H1 (cell line): ENCODE data around the gene FA2H. TPM values are rescaled to one million over a fixed set of nuclear protein-coding genes. Genes with fewer than 3 reads are reported as not detected.
A peak's percentile ranks its signal among the peaks of the same experiment; 100 is the strongest.

Experiments
- CTCF ChIA-PET: fragments of 300-600 bp; sonication (Branson Sonifier 250); formaldehyde crosslinking; loops from one replicate; lab custom pipeline; 2021; ENCODE audit not compliant: partially characterized antibody; lab: Charles Lee
- POLR2A ChIA-PET: fragments of 300-600 bp; sonication (Branson Sonifier 250); formaldehyde crosslinking; loops from one replicate; lab custom pipeline; 2021; ENCODE audit warnings: inconsistent platforms; ENCODE audit not compliant: partially characterized antibody; lab: Charles Lee
- DNase-seq, 2 experiments: peaks; one replicate each; pipeline versions ENCODE4 v3.0.0 to v3.0.0-alpha.2; 2010 to 2022; ENCODE audit warnings: low spot score in 2 of 2, low read depth in 1 of 2, mixed read lengths in 1 of 2
- FAIRE-seq: peaks from 2 replicates; lab custom pipeline; 2011; peaks lifted over from hg19 to GRCh38; lab: Jason Lieb, UNC
- H2AFZ ChIP-seq: 2 replicates; pipeline ENCODE4 v1.8.1; 2012; ENCODE audit warnings: low read length, inconsistent platforms
- H2AK5ac ChIP-seq: 2 replicates; pipeline ENCODE4 v1.6.1; 2013; ENCODE audit warnings: low read depth, low read length
- H2BK120ac ChIP-seq: replicated peaks from 2 replicates; pipeline ENCODE3; 2013; ENCODE audit warnings: low read depth, low read length, inconsistent platforms
- H2BK12ac ChIP-seq: 2 replicates; pipeline ENCODE4 v1.6.1; 2013; ENCODE audit warnings: low read depth, low read length
- H2BK15ac ChIP-seq: 2 replicates; pipeline ENCODE4 v1.6.1; 2013; ENCODE audit warnings: low read length
- H2BK20ac ChIP-seq: 2 replicates; pipeline ENCODE4 v1.6.1; 2013; ENCODE audit warnings: low read length
- H2BK5ac ChIP-seq: 2 replicates; pipeline ENCODE4 v1.6.1; 2013; ENCODE audit warnings: low read depth, low read length
- H3K14ac ChIP-seq: 2 replicates; pipeline ENCODE4 v1.6.1; 2013; ENCODE audit warnings: inconsistent platforms; ENCODE audit not compliant: insufficient read length
- H3K18ac ChIP-seq: 2 replicates; pipeline ENCODE4 v1.6.1; 2013; ENCODE audit warnings: low read length; ENCODE audit errors: extremely low read depth
- H3K23ac ChIP-seq: 2 replicates; pipeline ENCODE4 v1.6.1; 2013; ENCODE audit warnings: inconsistent platforms; ENCODE audit not compliant: insufficient read length
- H3K23me2 ChIP-seq: 2 replicates; pipeline ENCODE4 v1.6.1; 2013; ENCODE audit warnings: low read depth, low read length
- H3K27ac ChIP-seq: 2 replicates; pipeline ENCODE4 v1.6.1; 2011; ENCODE audit warnings: low read depth, low read length, inconsistent platforms
- H3K27me3 ChIP-seq, 4 experiments: replicated peaks in 1 of 4; 1 replicate in 1 of 4; 2 replicates in 3 of 4; pipeline versions ENCODE4 v1.6.1 to v1.8.1; 2011 to 2013; ENCODE audit warnings: low read length in 3 of 4, mild to moderate bottlenecking in 3 of 4, inconsistent platforms in 2 of 4, mixed read lengths in 2 of 4, moderate library complexity in 1 of 4; ENCODE audit not compliant: control insufficient read depth in 3 of 4, insufficient read depth in 3 of 4; ENCODE audit errors: extremely low read depth in 1 of 4
- H3K36me3 ChIP-seq, 4 experiments: 2 replicates each; pipeline versions ENCODE4 v1.6.1 to v1.8.1; 2011 to 2013; ENCODE audit warnings: mild to moderate bottlenecking in 4 of 4, low read length in 3 of 4, moderate library complexity in 2 of 4, control low read depth in 1 of 4, inconsistent platforms in 1 of 4; ENCODE audit not compliant: insufficient read depth in 4 of 4, control insufficient read depth in 2 of 4
- H3K4ac ChIP-seq: replicated peaks from 2 replicates; pipeline ENCODE3; 2013; ENCODE audit warnings: low read length, low read depth, mixed read lengths, inconsistent platforms; ENCODE audit not compliant: insufficient read length
- H3K4me1 ChIP-seq, 4 experiments: replicated peaks in 1 of 4; 1 replicate in 1 of 4; 2 replicates in 3 of 4; pipeline versions ENCODE4 v1.6.1 to v1.8.1; 2011 to 2013; ENCODE audit warnings: low read length in 3 of 4, inconsistent platforms in 2 of 4, mixed read lengths in 1 of 4; ENCODE audit not compliant: insufficient read depth in 4 of 4, control insufficient read depth in 3 of 4
- H3K4me2 ChIP-seq, 2 experiments: 2 replicates each; pipeline versions ENCODE4 v1.6.1 to v1.8.1; 2011 to 2013; ENCODE audit warnings: low read depth in 2 of 2, low read length in 2 of 2, control low read depth in 1 of 2, inconsistent platforms in 1 of 2, mild to moderate bottlenecking in 1 of 2; ENCODE audit not compliant: insufficient read depth in 1 of 2
- H3K4me3 ChIP-seq, 4 experiments: fragments of 200-600, 300-600 bp in 1 of 4; sonication (generic), shearing (Covaris generic), sonication (Bioruptor Twin) in 1 of 4; 2 replicates each; pipeline versions ENCODE4 v1.5.1 to v1.8.1; 2011 to 2016; ENCODE audit warnings: low read length in 4 of 4, low read depth in 3 of 4, control low read depth in 2 of 4, inconsistent platforms in 2 of 4, mild to moderate bottlenecking in 2 of 4, mixed read lengths in 1 of 4, moderate library complexity in 1 of 4; ENCODE audit not compliant: insufficient read depth in 2 of 4; ENCODE audit errors: extremely low read depth in 1 of 4
- H3K56ac ChIP-seq: replicated peaks from 2 replicates; pipeline ENCODE3; 2013; ENCODE audit warnings: low read depth, mild to moderate bottlenecking, mixed read lengths, low read length, inconsistent platforms; ENCODE audit not compliant: insufficient read length
- H3K79me1 ChIP-seq: 2 replicates; pipeline ENCODE4 v1.6.1; 2013; ENCODE audit warnings: low read depth, low read length, control low read depth
- H3K79me2 ChIP-seq, 2 experiments: 2 replicates each; pipeline versions ENCODE4 v1.6.1 to v1.8.1; 2012 to 2013; ENCODE audit warnings: low read length in 2 of 2, mild to moderate bottlenecking in 2 of 2, inconsistent platforms in 1 of 2; ENCODE audit not compliant: insufficient read depth in 2 of 2, control insufficient read depth in 1 of 2
- H3K9ac ChIP-seq, 4 experiments: replicated peaks in 1 of 4; 1 replicate in 1 of 4; 2 replicates in 3 of 4; pipeline versions ENCODE4 v1.6.1 to v1.8.1; 2011 to 2013; ENCODE audit warnings: low read depth in 3 of 4, low read length in 3 of 4, control low read depth in 2 of 4, mild to moderate bottlenecking in 2 of 4, moderate library complexity in 2 of 4, inconsistent platforms in 1 of 4; ENCODE audit errors: extremely low read depth in 1 of 4
- H3K9me3 ChIP-seq, 2 experiments: 2 replicates each; pipeline versions ENCODE4 v1.6.1 to v1.8.1; 2012 to 2013; ENCODE audit warnings: mild to moderate bottlenecking in 2 of 2, moderate library complexity in 2 of 2, control low read depth in 1 of 2, inconsistent platforms in 1 of 2, low read depth in 1 of 2, low read length in 1 of 2, mixed read lengths in 1 of 2; ENCODE audit not compliant: insufficient read depth in 2 of 2
- H4K20me1 ChIP-seq, 2 experiments: replicated peaks in 1 of 2; 2 replicates each; pipeline versions ENCODE3 to v1.8.1; 2011 to 2013; ENCODE audit warnings: inconsistent platforms in 2 of 2, low read length in 2 of 2, mild to moderate bottlenecking in 1 of 2; ENCODE audit not compliant: insufficient read depth in 2 of 2, control insufficient read depth in 1 of 2
- H4K5ac ChIP-seq: 2 replicates; pipeline ENCODE4 v1.6.1; 2013; ENCODE audit warnings: low read length, low read depth, mixed read lengths, inconsistent platforms; ENCODE audit not compliant: insufficient read length
- H4K8ac ChIP-seq: 2 replicates; pipeline ENCODE4 v1.8.0; 2013; ENCODE audit warnings: mild to moderate bottlenecking, moderate library complexity, low read length, inconsistent platforms; ENCODE audit not compliant: insufficient read depth; ENCODE audit errors: extremely low read depth
- H4K91ac ChIP-seq: replicated peaks from 2 replicates; pipeline ENCODE3; 2013; ENCODE audit warnings: low read length, mixed read lengths, inconsistent platforms; ENCODE audit not compliant: insufficient read length
- CHD2 ChIP-seq: IDR thresholded peaks from 2 replicates; pipeline ENCODE4 v1.6.1; 2012; ENCODE audit warnings: low read length, improper control_type of control experiment
- GTF2F1 ChIP-seq: IDR thresholded peaks from 2 replicates; pipeline ENCODE4 v1.6.1; 2012; ENCODE audit warnings: low read depth, low read length, improper control_type of control experiment, borderline replicate concordance
- KDM4A ChIP-seq: IDR thresholded peaks from one replicate; pipeline ENCODE4 v1.7.1; 2012; ENCODE audit warnings: low read depth, mild to moderate bottlenecking, moderate library complexity, low read length, inconsistent platforms; ENCODE audit not compliant: severe bottlenecking
- POLR2AphosphoS5 ChIP-seq: IDR thresholded peaks from 2 replicates; pipeline ENCODE4 v1.6.1; 2011; ENCODE audit warnings: low read depth, low read length
- USF2 ChIP-seq: IDR thresholded peaks from 2 replicates; pipeline ENCODE4 v1.6.1; 2011; ENCODE audit warnings: low read length, improper control_type of control experiment
- WGBS, 2 experiments: shearing (Covaris generic) in 1 of 2; methylation state at CpG; one replicate each; pipeline versions ENCODE4 v1.1.6 to v1.1.7; 2013 to 2015; ENCODE audit warnings: low lambda C conversion rate in 2 of 2, mixed read lengths in 2 of 2, inconsistent platforms in 1 of 2, low coverage in 1 of 2, missing lambda C conversion rate in 1 of 2; ENCODE audit not compliant: insufficient replicate concordance in 2 of 2, insufficient coverage in 1 of 2, insufficient read length in 1 of 2; ENCODE audit errors: extremely low coverage in 1 of 2, missing lambda C conversion rate in 1 of 2; 5-methylcytosine and 5-hydroxymethylcytosine counted together
- polyA plus RNA-seq, 7 experiments: library from polyadenylated mRNA; depleted of rRNA in 3 of 7; stranded (reverse) in 5 of 7; unstranded in 2 of 7; fragments of >200 nt in 5 of 7; fragments of 200-250 nt in 2 of 7; gene quantifications; 1 replicate in 5 of 7; 2 replicates in 1 of 7; 4 replicates in 1 of 7; pipeline versions ENCODE4 v1.2.1 to v1.2.3, GENCODE V29; 2011 to 2013; ENCODE audit warnings: missing spikeins in 2 of 7, mixed read lengths in 2 of 7
- total RNA-seq: library from RNA; stranded (reverse); fragmentation: NEBNext Ultra II Directional; extraction: Animal tissue kit (Norgen Biotek cat#: 25700); gene quantifications from 2 replicates; pipeline ENCODE4 v1.2.1, GENCODE V29; 2021

FA2H gene
- total and polyA plus RNA-seq, 2 of the 8 experiments (the other 6 are each of a cell fraction or from before 2014, with no cell fraction given), result 2.1 to 2.5 TPM

GRCh38 chr16:74751658-74752057 is 23.0 kb downstream of the FA2H start:
- Histone ChIP-seq H4K8ac (no peak overlapping the region), H3K4me1 (peaks cover 2 to 14% (median 8%) of the 10 kb centered on the region in 4 experiments; a peak in 6 of 7 replicates), H2BK5ac (no peak overlapping the region), H3K23me2 (no peaks in the 10 kb centered on the region), H2AFZ (no peak overlapping the region), H2BK12ac (peak overlapping the region; percentile 31; the same call in 1 of the 2 replicates), H3K18ac (no peak overlapping the region), H3K36me3 (no peaks in the 10 kb centered on the region), H3K9ac (no peak overlapping the region), H3K27ac (no peak overlapping the region), H2BK15ac (no peak overlapping the region), H3K23ac (no peak overlapping the region), H3K79me1 (no peaks in the 10 kb centered on the region), H2BK120ac (no peak overlapping the region), H3K14ac (no peak overlapping the region), H2BK20ac (no peak overlapping the region), H4K20me1 (no peaks in the 10 kb centered on the region), H4K91ac (no peak overlapping the region), H2AK5ac (no peak overlapping the region), H4K5ac (no peak overlapping the region), H3K4me2 (no peak overlapping the region), H3K9me3 (no peaks in the 10 kb centered on the region), H3K79me2 (no peaks in the 10 kb centered on the region), H3K4me3 (no peak overlapping the region), H3K27me3 (no peaks in the 10 kb centered on the region), H3K4ac (no peak overlapping the region), H3K56ac (no peak overlapping the region)
- ChIA-PET CTCF (interaction anchor here (0.9 to 32.9 kb wide), 6 partner anchors 11 to 111 kb away, joined by 3 to 576 read pairs (median 4); partner anchors contain the start of gene FA2H), POLR2A (interaction anchor here (1.3 kb wide), 1 partner anchor 50 kb away, joined by 3 read pairs; no protein-coding TSS in a partner anchor)
- TF ChIP-seq KDM4A (no peak), CHD2 (no peak), POLR2AphosphoS5 (no peak), GTF2F1 (no peak), USF2 (no peak)
- no peak for DNase-seq
- no peak for FAIRE-seq
- WGBS, 2 experiments, result 87% methylated on average over 5 of the region's 5 CpGs; no CpG with 5 or more reads in 1 of the 2 experiments
